Lower leg skin (tissue), 3 donors: Measurements from ENCODE around the gene PNLDC1.

ENCODE experiments used
- POLR2A ChIP-seq, 2 donors: fragments of 450-650 bp; IDR thresholded peaks; one replicate each; pipeline ENCODE4 v1.6.1; 2016 to 2017; ENCODE audit warnings: antibody characterized with exemption in 2 of 2, mild to moderate bottlenecking in 1 of 2, moderate library complexity in 1 of 2
- TF ChIP-seq, protein P1 (sequence below), 3 donors: fragments of 450-650 bp; IDR thresholded peaks; one replicate each; pipeline ENCODE4 v1.5.1; 2016; ENCODE audit warnings: antibody characterized with exemption in 3 of 3, mild to moderate bottlenecking in 3 of 3, moderate library complexity in 2 of 3

DNA sequence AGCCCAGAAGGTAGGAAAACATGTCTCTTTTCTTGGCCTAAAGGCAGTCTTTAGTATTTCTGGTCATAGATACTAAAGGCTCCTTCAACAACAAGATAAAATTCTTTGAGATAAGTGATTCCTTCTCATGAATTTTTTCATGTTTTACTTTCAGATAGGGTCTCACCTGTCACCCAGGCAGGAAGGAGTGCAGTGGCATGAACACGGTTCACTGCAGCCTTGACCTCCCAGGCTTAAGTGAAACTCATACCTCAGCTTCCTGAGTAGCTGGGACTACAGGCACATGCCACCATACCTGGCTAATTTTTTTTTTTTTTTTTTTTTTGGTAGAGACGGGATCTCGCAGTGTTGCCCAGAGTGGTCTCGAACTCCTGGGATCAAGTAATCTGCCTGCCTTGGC lies 9.1 kb downstream of the PNLDC1 start:
- TF ChIP-seq, protein P1, sequence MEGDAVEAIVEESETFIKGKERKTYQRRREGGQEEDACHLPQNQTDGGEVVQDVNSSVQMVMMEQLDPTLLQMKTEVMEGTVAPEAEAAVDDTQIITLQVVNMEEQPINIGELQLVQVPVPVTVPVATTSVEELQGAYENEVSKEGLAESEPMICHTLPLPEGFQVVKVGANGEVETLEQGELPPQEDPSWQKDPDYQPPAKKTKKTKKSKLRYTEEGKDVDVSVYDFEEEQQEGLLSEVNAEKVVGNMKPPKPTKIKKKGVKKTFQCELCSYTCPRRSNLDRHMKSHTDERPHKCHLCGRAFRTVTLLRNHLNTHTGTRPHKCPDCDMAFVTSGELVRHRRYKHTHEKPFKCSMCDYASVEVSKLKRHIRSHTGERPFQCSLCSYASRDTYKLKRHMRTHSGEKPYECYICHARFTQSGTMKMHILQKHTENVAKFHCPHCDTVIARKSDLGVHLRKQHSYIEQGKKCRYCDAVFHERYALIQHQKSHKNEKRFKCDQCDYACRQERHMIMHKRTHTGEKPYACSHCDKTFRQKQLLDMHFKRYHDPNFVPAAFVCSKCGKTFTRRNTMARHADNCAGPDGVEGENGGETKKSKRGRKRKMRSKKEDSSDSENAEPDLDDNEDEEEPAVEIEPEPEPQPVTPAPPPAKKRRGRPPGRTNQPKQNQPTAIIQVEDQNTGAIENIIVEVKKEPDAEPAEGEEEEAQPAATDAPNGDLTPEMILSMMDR (IDR thresholded peaks at IDR 0.05) = no peak
- no peak for TF ChIP-seq POLR2A (IDR thresholded peaks at IDR 0.05)
